ENCODE results near the gene TPRN.

The TPRN gene

DNA sequence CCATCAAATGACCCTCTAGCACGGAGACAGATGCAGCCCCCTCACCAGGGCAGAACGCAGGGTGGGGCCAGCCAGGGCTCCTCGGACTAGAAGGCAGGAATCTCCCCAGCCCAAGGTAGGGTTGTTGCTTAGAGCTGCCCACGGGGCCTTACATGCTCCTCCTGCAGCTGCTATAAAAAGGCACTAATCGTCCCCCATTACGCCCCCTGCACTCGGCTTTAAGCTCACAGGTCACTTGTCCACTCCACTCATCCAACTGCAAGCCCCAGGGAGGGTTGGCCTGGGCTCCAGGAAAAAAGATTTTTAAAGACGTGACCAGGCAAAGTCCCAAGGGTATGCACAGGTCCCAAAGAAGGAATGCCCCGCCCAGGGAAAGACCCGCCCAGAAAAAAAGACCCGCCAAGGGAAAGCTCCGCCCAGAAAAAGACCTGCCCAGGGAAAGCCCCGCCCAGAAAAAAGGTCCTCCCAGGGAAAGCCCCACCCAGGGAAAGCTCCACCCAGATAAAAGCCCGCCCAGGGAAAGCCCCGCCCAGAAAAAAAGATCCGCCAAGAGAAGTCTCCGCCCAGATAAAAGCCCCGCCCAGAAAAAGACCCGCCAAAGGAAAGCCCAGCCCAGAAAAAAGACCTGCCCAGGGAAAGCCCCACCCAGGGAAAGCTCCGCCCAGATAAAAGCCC is 50.5 kb downstream of the TPRN start:
- TF ChIP-seq, protein P1, sequence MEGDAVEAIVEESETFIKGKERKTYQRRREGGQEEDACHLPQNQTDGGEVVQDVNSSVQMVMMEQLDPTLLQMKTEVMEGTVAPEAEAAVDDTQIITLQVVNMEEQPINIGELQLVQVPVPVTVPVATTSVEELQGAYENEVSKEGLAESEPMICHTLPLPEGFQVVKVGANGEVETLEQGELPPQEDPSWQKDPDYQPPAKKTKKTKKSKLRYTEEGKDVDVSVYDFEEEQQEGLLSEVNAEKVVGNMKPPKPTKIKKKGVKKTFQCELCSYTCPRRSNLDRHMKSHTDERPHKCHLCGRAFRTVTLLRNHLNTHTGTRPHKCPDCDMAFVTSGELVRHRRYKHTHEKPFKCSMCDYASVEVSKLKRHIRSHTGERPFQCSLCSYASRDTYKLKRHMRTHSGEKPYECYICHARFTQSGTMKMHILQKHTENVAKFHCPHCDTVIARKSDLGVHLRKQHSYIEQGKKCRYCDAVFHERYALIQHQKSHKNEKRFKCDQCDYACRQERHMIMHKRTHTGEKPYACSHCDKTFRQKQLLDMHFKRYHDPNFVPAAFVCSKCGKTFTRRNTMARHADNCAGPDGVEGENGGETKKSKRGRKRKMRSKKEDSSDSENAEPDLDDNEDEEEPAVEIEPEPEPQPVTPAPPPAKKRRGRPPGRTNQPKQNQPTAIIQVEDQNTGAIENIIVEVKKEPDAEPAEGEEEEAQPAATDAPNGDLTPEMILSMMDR (IDR thresholded peaks at IDR 0.05; ENCODE audit: low read depth, low read length, missing control alignments) = no peak
- H3K4me3 ChIP-seq (ENCODE audit: low read depth, low read length) = no peak overlapping the region
- in situ Hi-C loops (cut with HindIII; ENCODE audit: low sequenced_read_pairs) = no loop called here
- no peak for DNase-seq (ENCODE audit: low read depth)

DNA sequence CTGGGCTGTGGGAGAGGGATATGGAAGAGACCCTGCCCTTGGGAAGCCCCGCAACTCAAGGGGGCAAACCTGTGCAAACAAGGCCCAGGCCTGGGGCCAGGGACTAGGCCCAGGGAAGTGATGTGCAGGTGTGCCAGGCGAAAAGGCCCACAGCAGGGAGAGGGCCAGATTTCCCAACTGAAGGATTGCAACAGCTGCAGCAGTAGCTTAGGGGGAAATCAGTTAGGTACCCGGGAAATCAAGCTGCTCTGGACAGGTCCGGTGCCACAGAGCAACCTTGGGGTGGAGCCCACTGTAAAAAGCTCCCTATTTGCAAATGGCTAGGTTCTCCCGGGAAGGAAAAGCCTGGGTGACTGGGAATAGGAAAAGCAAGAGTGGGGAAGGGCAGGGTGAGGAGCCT is 51.2 kb downstream of the TPRN start:
- no peak for DNase-seq (ENCODE audit: low read depth)
- TF ChIP-seq, protein P1 (IDR thresholded peaks at IDR 0.05; ENCODE audit: low read depth, low read length, missing control alignments) = no peak
- H3K4me3 ChIP-seq (ENCODE audit: low read depth, low read length) = no peak overlapping the region
- in situ Hi-C loops (cut with HindIII; ENCODE audit: low sequenced_read_pairs) = no loop called here

DNA sequence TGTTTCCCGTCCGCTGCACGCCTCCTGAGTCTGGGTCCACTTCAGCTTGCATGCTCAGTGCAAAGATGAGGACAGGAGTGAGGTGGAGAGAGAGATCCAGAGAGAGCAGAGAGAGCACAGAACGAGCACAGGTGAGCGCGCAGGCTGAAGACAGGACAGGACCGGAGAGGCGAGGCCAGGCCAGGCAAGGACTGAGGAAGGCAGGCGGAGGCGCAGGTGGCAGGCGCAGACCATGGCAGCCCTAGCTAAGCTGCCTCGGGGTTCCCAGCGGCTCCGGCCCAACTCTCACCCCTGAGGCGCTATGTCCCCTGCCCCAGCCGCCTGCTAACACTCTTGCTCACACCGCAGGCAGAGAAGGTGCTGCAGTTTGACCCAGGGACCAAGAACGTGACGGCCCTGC is 51.9 kb downstream of the TPRN start:
- no peak for DNase-seq (ENCODE audit: low read depth)
- TF ChIP-seq, protein P1 (IDR thresholded peaks at IDR 0.05; ENCODE audit: low read depth, low read length, missing control alignments) = no peak
- H3K4me3 ChIP-seq (ENCODE audit: low read depth, low read length) = no peak overlapping the region
- in situ Hi-C loops (cut with HindIII; ENCODE audit: low sequenced_read_pairs) = no loop called here

DNA sequence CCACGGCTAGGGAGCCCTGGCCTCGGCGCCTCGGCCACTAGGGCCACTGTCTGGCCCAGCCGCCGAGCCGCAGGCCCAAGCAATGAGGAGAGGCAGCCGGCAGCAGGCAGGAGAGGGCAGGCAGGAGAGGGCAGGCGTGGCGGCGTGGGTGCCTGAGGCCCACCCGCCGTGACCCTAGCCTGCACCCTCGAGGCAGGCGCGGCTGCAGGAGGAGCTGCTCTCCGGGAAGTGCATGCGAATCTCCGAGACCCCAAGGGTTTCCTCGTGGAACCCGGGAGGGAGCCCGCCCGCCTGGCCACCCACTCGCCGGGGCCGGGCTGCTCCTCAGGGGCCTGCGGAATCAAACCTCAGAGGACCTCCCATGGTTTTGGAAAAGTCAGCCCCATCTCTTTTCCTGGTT is 52.3 kb downstream of the TPRN start:
- TF ChIP-seq, protein P1 (IDR thresholded peaks at IDR 0.05; ENCODE audit: low read depth, low read length, missing control alignments) = no peak
- in situ Hi-C loops (cut with HindIII; ENCODE audit: low sequenced_read_pairs) = no loop called here
- DNase-seq (ENCODE audit: low read depth) = no peak
- H3K4me3 ChIP-seq (ENCODE audit: low read depth, low read length) = no peak overlapping the region

DNA sequence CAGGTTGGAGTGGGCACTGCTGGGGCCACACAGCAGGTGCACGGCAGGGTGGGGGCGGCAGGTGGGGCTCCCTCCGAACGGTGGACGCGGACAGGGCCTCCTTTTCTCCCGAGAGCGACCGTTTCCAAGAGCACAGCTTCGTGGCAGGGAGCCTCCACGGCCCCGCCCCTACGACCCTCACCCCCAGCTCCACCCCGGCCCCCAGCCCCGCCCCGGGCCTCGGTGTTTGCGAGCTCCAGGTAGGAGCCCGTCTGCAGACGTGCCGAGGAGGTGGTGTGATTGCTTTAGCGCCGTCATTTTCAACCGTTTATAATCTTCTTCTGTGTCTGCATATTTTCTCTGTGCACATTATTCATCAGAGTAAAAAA is 52.8 kb downstream of the TPRN start:
- in situ Hi-C loops (cut with HindIII; ENCODE audit: low sequenced_read_pairs) = no loop called here
- no peak for DNase-seq (ENCODE audit: low read depth)
- H3K4me3 ChIP-seq (ENCODE audit: low read depth, low read length) = no peak overlapping the region
- TF ChIP-seq, protein P1 (IDR thresholded peaks at IDR 0.05; ENCODE audit: low read depth, low read length, missing control alignments) = no peak

DNA sequence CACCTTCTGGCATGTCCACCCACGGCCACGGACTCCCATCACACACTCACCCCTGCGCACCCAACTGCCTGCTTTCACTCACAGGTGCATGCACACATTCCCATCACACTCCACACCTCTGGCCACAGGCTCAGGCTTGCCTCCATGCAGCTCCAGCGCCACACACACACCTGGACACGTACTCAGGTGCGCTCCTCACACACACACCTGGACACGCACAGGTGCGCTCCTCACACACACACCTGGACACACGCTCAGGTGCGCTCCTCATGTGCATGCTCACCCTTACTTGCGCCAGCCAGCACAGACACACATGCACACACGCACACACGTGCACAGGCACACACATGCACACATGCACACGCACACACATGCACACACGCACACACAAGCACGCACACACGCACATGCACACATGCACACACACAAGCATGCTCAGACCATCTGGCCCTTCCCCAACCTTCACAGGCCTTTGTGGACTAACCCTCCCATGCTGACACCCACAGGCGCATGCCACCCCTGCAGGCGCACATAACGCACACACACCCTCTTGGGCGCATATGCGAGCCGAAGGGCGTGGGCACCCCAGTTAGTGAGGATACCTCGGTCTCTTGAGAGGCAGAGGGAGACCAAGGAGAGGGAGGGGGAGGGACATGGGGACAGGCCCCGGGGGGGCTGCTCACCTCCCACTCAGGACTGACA is 53.3 kb downstream of the TPRN start:
- H3K4me3 ChIP-seq (ENCODE audit: low read depth, low read length) = no peak overlapping the region
- in situ Hi-C loops (cut with HindIII; ENCODE audit: low sequenced_read_pairs) = no loop called here
- TF ChIP-seq, protein P1 (IDR thresholded peaks at IDR 0.05; ENCODE audit: low read depth, low read length, missing control alignments) = no peak
- DNase-seq (ENCODE audit: low read depth) = no peak

All from astrocyte of the cerebellum (primary cell).